Ishikawa (cell line): Measurements from ENCODE around the gene ZNF585A.

Source experiments
- CEBPB ChIP-seq: IDR thresholded peaks from 2 replicates; pipeline ENCODE4 v1.6.1; 2012
- CREB1 ChIP-seq: IDR thresholded peaks from 2 replicates; pipeline ENCODE4 v1.6.1; 2012; ENCODE audit warnings: low read depth
- EGR1 ChIP-seq: IDR thresholded peaks from 2 replicates; pipeline ENCODE4 v1.6.1; 2012
- EP300 ChIP-seq: IDR thresholded peaks from 2 replicates; pipeline ENCODE4 v1.6.1; 2012; ENCODE audit warnings: borderline replicate concordance
- FOXM1 ChIP-seq: IDR thresholded peaks from 2 replicates; pipeline ENCODE4 v1.6.1; 2012; ENCODE audit warnings: low read depth, borderline replicate concordance
- MAX ChIP-seq: IDR thresholded peaks from 2 replicates; pipeline ENCODE4 v1.6.1; 2012
- NFIC ChIP-seq: IDR thresholded peaks from 2 replicates; pipeline ENCODE4 v1.6.1; 2012
- RAD21 ChIP-seq: IDR thresholded peaks from 2 replicates; pipeline ENCODE4 v1.6.1; 2012; ENCODE audit warnings: low read depth
- TAF1 ChIP-seq: IDR thresholded peaks from 2 replicates; pipeline ENCODE4 v1.6.1; 2012; ENCODE audit warnings: low read depth, mild to moderate bottlenecking
- TCF12 ChIP-seq: IDR thresholded peaks from 2 replicates; pipeline ENCODE4 v1.6.1; 2012; ENCODE audit warnings: low read depth
- TEAD4 ChIP-seq: IDR thresholded peaks from 2 replicates; pipeline ENCODE4 v1.6.1; 2012
- YY1 ChIP-seq: IDR thresholded peaks from 2 replicates; pipeline ENCODE4 v1.6.1; 2012; ENCODE audit warnings: low read depth
- ZBTB7A ChIP-seq: IDR thresholded peaks from 2 replicates; pipeline ENCODE4 v1.6.1; 2012; ENCODE audit warnings: low read depth
- TF ChIP-seq, protein P1 (sequence below): IDR thresholded peaks from 2 replicates; pipeline ENCODE4 v1.6.1; 2012; ENCODE audit warnings: low read depth, mild to moderate bottlenecking
- TF ChIP-seq, protein P2 (sequence below): IDR thresholded peaks from 2 replicates; pipeline ENCODE4 v1.6.1; 2012

Gene ZNF585A

DNA sequence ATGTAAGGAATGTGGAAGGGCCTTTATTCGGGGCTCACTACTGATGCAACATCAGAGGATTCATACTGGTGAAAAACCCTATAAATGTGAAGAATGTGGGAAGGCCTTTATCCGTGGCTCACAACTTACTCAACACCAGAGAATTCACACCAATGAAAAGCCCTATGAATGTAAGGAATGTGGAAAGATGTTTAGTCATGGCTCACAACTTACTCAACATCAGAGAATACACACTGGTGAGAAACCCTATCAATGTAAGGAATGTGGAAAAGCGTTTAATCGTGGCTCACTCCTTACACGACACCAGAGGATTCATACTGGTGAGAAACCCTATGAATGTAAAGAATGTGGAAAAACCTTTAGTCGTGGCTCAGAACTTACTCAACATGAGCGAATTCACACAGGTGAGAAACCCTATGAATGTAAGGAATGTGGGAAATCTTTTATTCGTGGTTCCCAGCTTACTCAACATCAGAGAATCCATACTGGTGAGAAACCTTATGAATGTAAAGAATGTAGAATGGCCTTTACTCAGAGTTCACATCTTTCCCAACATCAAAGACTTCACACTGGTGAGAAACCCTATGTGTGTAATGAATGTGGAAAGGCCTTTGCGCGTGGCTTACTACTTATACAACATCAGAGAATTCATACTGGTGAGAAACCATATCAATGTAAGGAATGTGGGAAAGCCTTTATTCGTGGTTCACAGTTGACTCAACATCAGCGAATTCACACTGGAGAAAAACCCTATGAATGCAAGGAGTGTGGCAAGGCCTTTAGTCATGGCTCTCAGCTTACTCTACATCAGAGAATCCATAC, 44.3 kb downstream of the ZNF585A start:
- TF ChIP-seq NFIC, result no peak
- TF ChIP-seq TAF1, result no peak
- TF ChIP-seq EP300, result no peak
- TF ChIP-seq YY1, result no peak
- no peak for TF ChIP-seq CREB1
- TF ChIP-seq TEAD4, result no peak
- no peak for TF ChIP-seq CEBPB
- no peak for TF ChIP-seq EGR1
- TF ChIP-seq, protein P1, sequence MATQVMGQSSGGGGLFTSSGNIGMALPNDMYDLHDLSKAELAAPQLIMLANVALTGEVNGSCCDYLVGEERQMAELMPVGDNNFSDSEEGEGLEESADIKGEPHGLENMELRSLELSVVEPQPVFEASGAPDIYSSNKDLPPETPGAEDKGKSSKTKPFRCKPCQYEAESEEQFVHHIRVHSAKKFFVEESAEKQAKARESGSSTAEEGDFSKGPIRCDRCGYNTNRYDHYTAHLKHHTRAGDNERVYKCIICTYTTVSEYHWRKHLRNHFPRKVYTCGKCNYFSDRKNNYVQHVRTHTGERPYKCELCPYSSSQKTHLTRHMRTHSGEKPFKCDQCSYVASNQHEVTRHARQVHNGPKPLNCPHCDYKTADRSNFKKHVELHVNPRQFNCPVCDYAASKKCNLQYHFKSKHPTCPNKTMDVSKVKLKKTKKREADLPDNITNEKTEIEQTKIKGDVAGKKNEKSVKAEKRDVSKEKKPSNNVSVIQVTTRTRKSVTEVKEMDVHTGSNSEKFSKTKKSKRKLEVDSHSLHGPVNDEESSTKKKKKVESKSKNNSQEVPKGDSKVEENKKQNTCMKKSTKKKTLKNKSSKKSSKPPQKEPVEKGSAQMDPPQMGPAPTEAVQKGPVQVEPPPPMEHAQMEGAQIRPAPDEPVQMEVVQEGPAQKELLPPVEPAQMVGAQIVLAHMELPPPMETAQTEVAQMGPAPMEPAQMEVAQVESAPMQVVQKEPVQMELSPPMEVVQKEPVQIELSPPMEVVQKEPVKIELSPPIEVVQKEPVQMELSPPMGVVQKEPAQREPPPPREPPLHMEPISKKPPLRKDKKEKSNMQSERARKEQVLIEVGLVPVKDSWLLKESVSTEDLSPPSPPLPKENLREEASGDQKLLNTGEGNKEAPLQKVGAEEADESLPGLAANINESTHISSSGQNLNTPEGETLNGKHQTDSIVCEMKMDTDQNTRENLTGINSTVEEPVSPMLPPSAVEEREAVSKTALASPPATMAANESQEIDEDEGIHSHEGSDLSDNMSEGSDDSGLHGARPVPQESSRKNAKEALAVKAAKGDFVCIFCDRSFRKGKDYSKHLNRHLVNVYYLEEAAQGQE, result no peak
- no peak; the same call in 1 of the 2 replicates for TF ChIP-seq TCF12
- no peak for TF ChIP-seq ZBTB7A
- TF ChIP-seq RAD21, result no peak

GRCh38 chr19:37114001-37114400, 58.5 kb downstream of the ZNF585A start:
- TF ChIP-seq TEAD4, result no peak

GRCh38 chr19:37111753-37112152, 60.7 kb downstream of the ZNF585A start:
- TF ChIP-seq RAD21, result 0 out of 2 replicates have a peak, but pooled peaks have one; percentile 12

DNA sequence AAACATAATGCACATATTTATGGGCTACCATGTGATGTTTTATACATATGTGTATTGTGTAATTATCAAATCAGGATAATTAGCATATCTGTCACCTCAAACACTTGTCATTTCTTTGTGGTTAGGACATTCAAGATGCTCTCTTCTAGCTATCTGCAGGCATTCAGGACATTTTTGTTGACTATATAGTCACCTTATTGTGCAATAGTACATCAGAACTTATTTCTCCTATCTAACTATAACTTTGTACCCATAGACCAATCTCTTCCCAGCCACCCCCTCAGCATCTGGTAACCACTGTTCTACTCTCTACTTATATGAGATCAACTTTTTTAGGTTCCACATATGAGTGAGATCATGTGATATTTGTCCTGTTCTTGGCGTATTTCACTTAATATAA, 73.9 kb downstream of the ZNF585A start:
- TF ChIP-seq, protein P1, result no peak
- TF ChIP-seq EGR1 (no peak), CREB1 (no peak), CEBPB (no peak), MAX (no peak), TEAD4 (no peak), TAF1 (no peak), YY1 (no peak), RAD21 (no peak), ZBTB7A (no peak), TCF12 (no peak), EP300 (no peak), FOXM1 (no peak), NFIC (no peak)
- TF ChIP-seq, protein P2, sequence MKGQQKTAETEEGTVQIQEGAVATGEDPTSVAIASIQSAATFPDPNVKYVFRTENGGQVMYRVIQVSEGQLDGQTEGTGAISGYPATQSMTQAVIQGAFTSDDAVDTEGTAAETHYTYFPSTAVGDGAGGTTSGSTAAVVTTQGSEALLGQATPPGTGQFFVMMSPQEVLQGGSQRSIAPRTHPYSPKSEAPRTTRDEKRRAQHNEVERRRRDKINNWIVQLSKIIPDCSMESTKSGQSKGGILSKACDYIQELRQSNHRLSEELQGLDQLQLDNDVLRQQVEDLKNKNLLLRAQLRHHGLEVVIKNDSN, result no peak

DNA sequence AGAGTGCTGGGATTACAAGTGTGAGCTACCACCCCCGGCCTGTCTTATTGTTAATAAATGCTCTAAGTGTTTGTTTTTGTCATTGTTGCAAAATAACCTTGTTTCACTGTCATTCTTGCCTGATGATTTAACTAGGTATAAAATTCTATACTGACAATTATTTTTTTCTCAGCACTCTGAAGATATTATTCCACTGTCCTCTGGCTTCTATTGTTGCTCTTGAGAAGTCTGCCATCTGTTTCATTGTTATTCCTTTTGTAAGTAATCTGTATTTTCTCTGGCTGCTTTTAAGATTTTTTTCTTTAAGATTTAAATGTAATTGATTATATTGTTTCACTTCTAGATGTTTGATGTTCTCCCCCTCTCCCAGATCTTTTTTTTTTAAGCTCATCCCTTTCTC, 76.6 kb downstream of the ZNF585A start:
- TF ChIP-seq, protein P1, result no peak
- TF ChIP-seq CEBPB (no peak), TAF1 (no peak), CREB1 (no peak), EGR1 (no peak), MAX (no peak), FOXM1 (no peak)
